OCI-LY3 (cell line): ENCODE results near the gene CYP26B1.

Source experiments
- H2AFZ ChIP-seq: fragments of 200-600, 300-600 bp; shearing (Covaris generic); 2 replicates; pipeline ENCODE4 v1.6.0; 2014; ENCODE audit warnings: antibody characterized with exemption, low read depth, low read length
- H3K27ac ChIP-seq: fragments of 200-600, 300-600 bp; sonication (generic); 2 replicates; pipeline ENCODE4 v1.5.1; 2014; ENCODE audit warnings: mild to moderate bottlenecking, low read length, moderate library complexity, mixed read lengths
- H3K27me3 ChIP-seq: fragments of 200-600, 300-600 bp; sonication (generic); 2 replicates; pipeline ENCODE4 v1.6.1; 2014; ENCODE audit warnings: low read depth, low read length, mixed read lengths
- H3K36me3 ChIP-seq: fragments of 200-600, 300-600 bp; sonication (generic); replicated peaks from 2 replicates; pipeline ENCODE3; 2014; ENCODE audit warnings: low read depth, low read length, mixed read lengths
- H3K4me1 ChIP-seq: fragments of 300-600, 200-600 bp; sonication (generic); 2 replicates; pipeline ENCODE4 v1.6.1; 2014; ENCODE audit warnings: low read length, mixed read lengths
- H3K4me2 ChIP-seq: fragments of 200-600, 300-600 bp; sonication (generic); 2 replicates; pipeline ENCODE4 v1.6.1; 2014; ENCODE audit warnings: low read length, mixed read lengths
- H3K4me3 ChIP-seq: fragments of 300-600, 200-600 bp; sonication (generic); 2 replicates; pipeline ENCODE4 v1.5.1; 2014; ENCODE audit warnings: antibody characterized with exemption, mild to moderate bottlenecking, low read length, moderate library complexity
- H3K79me2 ChIP-seq: fragments of 300-600, 200-600 bp; shearing (Covaris generic); 2 replicates; pipeline ENCODE4 v1.6.1; 2014; ENCODE audit warnings: mild to moderate bottlenecking, low read length, mixed read lengths
- H3K9ac ChIP-seq: fragments of 300-600, 200-600 bp; shearing (Covaris generic); 2 replicates; pipeline ENCODE4 v1.6.0; 2014; ENCODE audit warnings: mild to moderate bottlenecking, low read length, moderate library complexity
- H3K9me3 ChIP-seq: fragments of 200-600, 300-600 bp; shearing (Covaris generic); 2 replicates; pipeline ENCODE4 v1.6.1; 2014; ENCODE audit warnings: low read length, mixed read lengths; ENCODE audit not compliant: insufficient read depth
- H4K20me1 ChIP-seq: fragments of 200-600, 300-600 bp; sonication (generic); 2 replicates; pipeline ENCODE4 v1.6.1; 2016; ENCODE audit warnings: low read length, mixed read lengths; ENCODE audit not compliant: insufficient read depth
- EZH2phosphoT487 ChIP-seq: fragments of 200-600 bp; shearing (Covaris generic); IDR thresholded peaks from 2 replicates; pipeline ENCODE4 v1.6.1; 2018; ENCODE audit warnings: antibody characterized with exemption, mixed run types, low read depth
- TF ChIP-seq, protein P1 (sequence below): fragments of 200-600, 300-600 bp; sonication (generic); IDR thresholded peaks from 2 replicates; pipeline ENCODE4 v1.5.1; 2014; ENCODE audit warnings: antibody characterized with exemption, low read length, low read depth

Gene CYP26B1

DNA sequence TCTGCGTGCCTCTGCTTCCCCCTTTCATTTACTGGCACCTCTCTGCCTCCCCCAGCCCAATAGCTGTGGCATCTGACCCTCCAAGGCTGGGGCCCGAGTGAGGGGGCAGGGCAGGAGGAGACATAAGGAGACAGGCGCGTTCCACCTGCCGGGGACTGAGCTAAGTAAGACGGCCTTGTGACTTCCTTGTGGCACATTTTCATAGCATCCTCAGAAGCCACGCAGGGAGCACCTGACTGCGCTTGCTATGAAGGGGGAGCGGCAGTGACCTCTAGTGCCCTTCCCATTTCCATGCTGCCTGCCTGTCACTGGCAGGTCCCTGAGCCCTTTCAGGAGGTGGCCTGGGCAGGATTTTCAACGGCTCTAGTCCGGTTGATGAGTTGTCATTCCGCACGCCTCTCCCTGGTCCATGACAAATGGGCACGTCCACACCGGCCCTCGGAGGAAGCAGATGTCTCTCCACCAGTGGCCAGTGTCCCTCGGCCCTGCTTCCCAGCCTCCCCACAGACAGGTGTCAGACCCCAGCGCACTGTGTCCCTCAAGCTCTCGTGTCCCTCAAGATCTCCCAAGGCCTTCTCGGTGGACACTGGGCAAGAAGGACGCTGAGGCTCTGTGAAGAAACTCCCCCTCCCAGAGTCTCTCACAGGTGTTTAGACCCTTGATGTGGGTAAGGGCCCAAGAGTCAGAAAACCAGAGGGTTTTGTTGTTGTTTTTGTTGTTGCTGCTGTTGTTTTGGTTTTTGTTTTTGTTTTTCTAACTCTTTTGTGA, 42.7 kb downstream of the CYP26B1 start:
- Histone ChIP-seq H2AFZ (no peak overlapping the region), H3K27me3 (peaks cover 19% of the 10 kb centered on the region), H4K20me1 (no peaks in the 10 kb centered on the region), H3K79me2 (no peaks in the 10 kb centered on the region), H3K4me1 (no peaks in the 10 kb centered on the region), H3K36me3 (no peaks in the 10 kb centered on the region), H3K4me2 (no peak overlapping the region), H3K27ac (no peak overlapping the region), H3K9ac (no peak overlapping the region), H3K9me3 (no peaks in the 10 kb centered on the region), H3K4me3 (no peak overlapping the region)
- TF ChIP-seq, protein P1, sequence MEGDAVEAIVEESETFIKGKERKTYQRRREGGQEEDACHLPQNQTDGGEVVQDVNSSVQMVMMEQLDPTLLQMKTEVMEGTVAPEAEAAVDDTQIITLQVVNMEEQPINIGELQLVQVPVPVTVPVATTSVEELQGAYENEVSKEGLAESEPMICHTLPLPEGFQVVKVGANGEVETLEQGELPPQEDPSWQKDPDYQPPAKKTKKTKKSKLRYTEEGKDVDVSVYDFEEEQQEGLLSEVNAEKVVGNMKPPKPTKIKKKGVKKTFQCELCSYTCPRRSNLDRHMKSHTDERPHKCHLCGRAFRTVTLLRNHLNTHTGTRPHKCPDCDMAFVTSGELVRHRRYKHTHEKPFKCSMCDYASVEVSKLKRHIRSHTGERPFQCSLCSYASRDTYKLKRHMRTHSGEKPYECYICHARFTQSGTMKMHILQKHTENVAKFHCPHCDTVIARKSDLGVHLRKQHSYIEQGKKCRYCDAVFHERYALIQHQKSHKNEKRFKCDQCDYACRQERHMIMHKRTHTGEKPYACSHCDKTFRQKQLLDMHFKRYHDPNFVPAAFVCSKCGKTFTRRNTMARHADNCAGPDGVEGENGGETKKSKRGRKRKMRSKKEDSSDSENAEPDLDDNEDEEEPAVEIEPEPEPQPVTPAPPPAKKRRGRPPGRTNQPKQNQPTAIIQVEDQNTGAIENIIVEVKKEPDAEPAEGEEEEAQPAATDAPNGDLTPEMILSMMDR = no peak
- TF ChIP-seq EZH2phosphoT487 = no peak

DNA sequence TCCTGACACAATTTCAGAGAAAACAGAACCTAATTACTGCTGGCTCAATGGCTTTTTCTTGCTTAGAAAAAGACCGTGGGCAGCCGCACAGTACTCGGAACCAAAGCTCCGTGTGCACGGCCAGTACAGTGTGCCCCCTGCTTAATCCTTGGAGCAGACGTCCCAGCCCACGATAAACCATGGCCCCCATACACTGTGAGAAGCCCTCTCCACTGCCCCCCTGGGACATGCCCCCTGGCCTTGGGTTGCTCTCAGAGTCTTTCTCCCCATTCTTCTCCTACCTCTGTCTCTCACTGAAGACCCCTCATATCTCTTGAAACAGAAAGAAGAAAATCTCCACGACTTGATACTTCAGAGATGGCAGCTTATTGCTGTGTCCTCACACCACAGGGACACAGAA, 44.0 kb downstream of the CYP26B1 start:
- Histone ChIP-seq H3K27ac (no peak overlapping the region), H3K9me3 (no peaks in the 10 kb centered on the region), H3K4me1 (no peaks in the 10 kb centered on the region), H3K4me2 (no peak overlapping the region), H3K4me3 (no peak overlapping the region), H3K79me2 (no peaks in the 10 kb centered on the region), H4K20me1 (no peaks in the 10 kb centered on the region), H3K36me3 (no peaks in the 10 kb centered on the region), H3K9ac (no peak overlapping the region), H3K27me3 (peaks cover 28% of the 10 kb centered on the region), H2AFZ (no peak overlapping the region)
- TF ChIP-seq, protein P1 = no peak
- no peak for TF ChIP-seq EZH2phosphoT487

DNA sequence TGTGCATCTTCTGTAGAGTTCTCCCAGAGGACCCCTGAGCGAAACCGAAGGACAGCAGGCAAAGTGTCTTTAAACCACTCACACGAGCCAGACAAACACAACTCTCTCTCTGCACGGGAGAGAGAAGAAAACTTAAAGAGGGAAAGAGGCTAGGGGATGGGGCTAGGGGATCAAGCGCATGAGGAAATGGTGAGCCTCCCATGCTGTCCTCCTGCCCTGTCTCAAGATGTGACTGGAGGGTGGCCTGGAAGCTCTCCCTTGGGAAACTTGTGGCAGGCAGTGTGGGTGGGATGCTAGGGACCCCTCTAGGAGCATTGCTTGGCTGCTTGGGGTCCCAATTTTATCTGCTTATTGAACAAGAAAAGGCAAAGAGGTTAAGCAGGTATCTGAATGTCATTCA, 44.5 kb downstream of the CYP26B1 start:
- Histone ChIP-seq H3K27me3 (peaks cover 28% of the 10 kb centered on the region), H3K27ac (no peak overlapping the region), H3K79me2 (no peaks in the 10 kb centered on the region), H3K4me3 (no peak overlapping the region), H4K20me1 (no peaks in the 10 kb centered on the region), H3K4me2 (no peak overlapping the region), H2AFZ (no peak overlapping the region), H3K9me3 (no peaks in the 10 kb centered on the region), H3K4me1 (no peaks in the 10 kb centered on the region), H3K36me3 (no peaks in the 10 kb centered on the region), H3K9ac (no peak overlapping the region)
- TF ChIP-seq, protein P1 = no peak
- TF ChIP-seq EZH2phosphoT487 = no peak

DNA sequence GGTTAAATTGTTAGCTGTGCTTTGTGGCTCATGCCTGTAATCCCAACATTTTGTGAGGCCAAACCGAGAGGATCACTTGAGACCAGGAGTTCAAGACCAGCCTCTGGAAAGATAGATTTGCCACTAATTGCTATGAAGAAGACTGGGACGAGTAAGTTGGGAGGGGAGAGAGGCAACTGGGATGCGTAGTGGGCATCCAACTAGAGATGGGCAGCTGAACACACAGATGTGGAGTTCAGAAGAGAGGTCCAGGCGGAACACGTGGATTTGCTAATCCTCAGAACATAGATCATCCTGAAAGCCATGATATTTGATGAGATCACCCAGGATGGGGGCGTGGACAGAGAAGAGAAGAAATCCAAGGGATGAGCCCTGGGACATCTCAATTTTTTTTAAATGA, 48.7 kb downstream of the CYP26B1 start:
- H3K27ac ChIP-seq = no peak overlapping the region
- H3K9ac ChIP-seq = no peak overlapping the region
- no peaks in the 10 kb centered on the region for H4K20me1 ChIP-seq
- H2AFZ ChIP-seq = no peak overlapping the region
- H3K27me3 ChIP-seq = peaks cover 28% of the 10 kb centered on the region
- no peaks in the 10 kb centered on the region for H3K79me2 ChIP-seq
- no peak for TF ChIP-seq EZH2phosphoT487
- TF ChIP-seq, protein P1 = no peak
- no peaks in the 10 kb centered on the region for H3K36me3 ChIP-seq
- no peaks in the 10 kb centered on the region for H3K4me1 ChIP-seq
- no peak overlapping the region for H3K4me3 ChIP-seq
- H3K9me3 ChIP-seq = no peaks in the 10 kb centered on the region
- no peak overlapping the region for H3K4me2 ChIP-seq
